IMR-90 (cell line): ENCODE data around the gene TRPC4AP.

ENCODE experiments used
- FOS ChIP-seq: fragments of 150-350 bp; IDR thresholded peaks from 2 replicates; pipeline ENCODE4 v1.6.1; 2016; ENCODE audit warnings: low read depth, low read length
- MAFK ChIP-seq: IDR thresholded peaks from 2 replicates; pipeline ENCODE4 v1.6.1; 2012; ENCODE audit warnings: low read depth, low read length, improper control_type of control experiment
- NFE2L2 ChIP-seq: fragments of 150-350 bp; IDR thresholded peaks from 2 replicates; pipeline ENCODE4 v1.6.1; 2016; ENCODE audit warnings: low read depth, mild to moderate bottlenecking, low read length
- POLR2A ChIP-seq: IDR thresholded peaks from 2 replicates; pipeline ENCODE4 v1.6.1; 2012; ENCODE audit warnings: mild to moderate bottlenecking, low read depth, low read length
- RAD21 ChIP-seq: IDR thresholded peaks from 2 replicates; pipeline ENCODE4 v1.6.1; 2012; ENCODE audit warnings: low read length, improper control_type of control experiment
- RCOR1 ChIP-seq: IDR thresholded peaks from 2 replicates; pipeline ENCODE4 v1.6.1; 2012; ENCODE audit warnings: mild to moderate bottlenecking, low read length, improper control_type of control experiment; ENCODE audit not compliant: insufficient replicate concordance
- SMC3 ChIP-seq: fragments of 150-350 bp; IDR thresholded peaks from 2 replicates; pipeline ENCODE4 v1.6.1; 2016; ENCODE audit warnings: low read depth, mild to moderate bottlenecking, antibody characterized with exemption, low read length, moderate library complexity
- TF ChIP-seq, protein P1 (sequence below): conservative IDR thresholded peaks from 2 replicates; pipeline ENCODE4 v1.5.1; 2012; ENCODE audit warnings: mild to moderate bottlenecking, low read depth, low read length, improper control_type of control experiment
- TF ChIP-seq, protein P2 (sequence below): fragments of 150-350 bp; IDR thresholded peaks from 2 replicates; pipeline ENCODE4 v1.6.1; 2016; ENCODE audit warnings: low read depth, mild to moderate bottlenecking, low read length, moderate library complexity, borderline replicate concordance
- TF ChIP-seq, protein P3 (sequence below): fragments of 150-350 bp; IDR thresholded peaks from 2 replicates; pipeline ENCODE4 v1.6.1; 2017; ENCODE audit warnings: mild to moderate bottlenecking, antibody characterized with exemption, low read length, low read depth

DNA sequence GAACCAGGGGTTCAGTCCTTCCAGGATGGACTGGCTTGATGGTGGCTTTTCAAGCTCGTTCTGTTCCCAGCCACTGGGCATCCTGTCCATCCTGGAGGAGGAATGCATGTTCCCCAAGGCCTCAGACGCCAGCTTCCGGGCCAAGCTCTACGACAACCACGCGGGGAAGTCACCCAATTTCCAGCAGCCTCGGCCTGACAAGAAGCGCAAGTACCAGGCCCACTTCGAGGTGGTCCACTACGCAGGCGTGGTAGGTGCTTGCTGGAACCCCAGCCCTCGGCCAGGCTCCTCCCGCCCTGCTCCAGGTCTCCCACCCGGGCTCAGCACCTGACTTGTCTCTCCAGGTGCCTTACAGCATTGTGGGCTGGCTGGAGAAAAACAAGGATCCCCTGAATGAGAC, 102.9 kb downstream of the TRPC4AP start:
- TF ChIP-seq, protein P1, sequence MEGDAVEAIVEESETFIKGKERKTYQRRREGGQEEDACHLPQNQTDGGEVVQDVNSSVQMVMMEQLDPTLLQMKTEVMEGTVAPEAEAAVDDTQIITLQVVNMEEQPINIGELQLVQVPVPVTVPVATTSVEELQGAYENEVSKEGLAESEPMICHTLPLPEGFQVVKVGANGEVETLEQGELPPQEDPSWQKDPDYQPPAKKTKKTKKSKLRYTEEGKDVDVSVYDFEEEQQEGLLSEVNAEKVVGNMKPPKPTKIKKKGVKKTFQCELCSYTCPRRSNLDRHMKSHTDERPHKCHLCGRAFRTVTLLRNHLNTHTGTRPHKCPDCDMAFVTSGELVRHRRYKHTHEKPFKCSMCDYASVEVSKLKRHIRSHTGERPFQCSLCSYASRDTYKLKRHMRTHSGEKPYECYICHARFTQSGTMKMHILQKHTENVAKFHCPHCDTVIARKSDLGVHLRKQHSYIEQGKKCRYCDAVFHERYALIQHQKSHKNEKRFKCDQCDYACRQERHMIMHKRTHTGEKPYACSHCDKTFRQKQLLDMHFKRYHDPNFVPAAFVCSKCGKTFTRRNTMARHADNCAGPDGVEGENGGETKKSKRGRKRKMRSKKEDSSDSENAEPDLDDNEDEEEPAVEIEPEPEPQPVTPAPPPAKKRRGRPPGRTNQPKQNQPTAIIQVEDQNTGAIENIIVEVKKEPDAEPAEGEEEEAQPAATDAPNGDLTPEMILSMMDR = no peak
- TF ChIP-seq POLR2A (no peak), FOS (no peak), MAFK (no peak), RAD21 (no peak), NFE2L2 (no peak), SMC3 (no peak), RCOR1 (no peak)
- TF ChIP-seq, protein P2, sequence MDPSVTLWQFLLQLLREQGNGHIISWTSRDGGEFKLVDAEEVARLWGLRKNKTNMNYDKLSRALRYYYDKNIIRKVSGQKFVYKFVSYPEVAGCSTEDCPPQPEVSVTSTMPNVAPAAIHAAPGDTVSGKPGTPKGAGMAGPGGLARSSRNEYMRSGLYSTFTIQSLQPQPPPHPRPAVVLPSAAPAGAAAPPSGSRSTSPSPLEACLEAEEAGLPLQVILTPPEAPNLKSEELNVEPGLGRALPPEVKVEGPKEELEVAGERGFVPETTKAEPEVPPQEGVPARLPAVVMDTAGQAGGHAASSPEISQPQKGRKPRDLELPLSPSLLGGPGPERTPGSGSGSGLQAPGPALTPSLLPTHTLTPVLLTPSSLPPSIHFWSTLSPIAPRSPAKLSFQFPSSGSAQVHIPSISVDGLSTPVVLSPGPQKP = no peak
- TF ChIP-seq, protein P3, sequence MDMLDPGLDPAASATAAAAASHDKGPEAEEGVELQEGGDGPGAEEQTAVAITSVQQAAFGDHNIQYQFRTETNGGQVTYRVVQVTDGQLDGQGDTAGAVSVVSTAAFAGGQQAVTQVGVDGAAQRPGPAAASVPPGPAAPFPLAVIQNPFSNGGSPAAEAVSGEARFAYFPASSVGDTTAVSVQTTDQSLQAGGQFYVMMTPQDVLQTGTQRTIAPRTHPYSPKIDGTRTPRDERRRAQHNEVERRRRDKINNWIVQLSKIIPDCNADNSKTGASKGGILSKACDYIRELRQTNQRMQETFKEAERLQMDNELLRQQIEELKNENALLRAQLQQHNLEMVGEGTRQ = no peak
